Head of caudate nucleus (tissue), 42 donors: Measurements from ENCODE around the gene ITIH5.
A peak's percentile ranks its signal among the peaks of the same experiment; 100 is the strongest.
"Not testable (repeated sequence)": the region's sequence is repeated elsewhere in the genome, so short reads cannot be mapped to it uniquely, and the experiment has no call there.

Experiments
- DNase-seq, 42 donors: peaks; one replicate each; pipeline versions ENCODE4 v3.0.0 to v3.0.0-alpha.2; 2020 to 2021; ENCODE audit warnings: mixed read lengths in 7 of 42
- intact Hi-C: fragments of 100-400 bp; cut with DNase I; formaldehyde crosslinking; loops from one replicate; pipeline ENCODE4 v1.15.0; 2022

The ITIH5 gene

GRCh38 chr10:7666253-7667023 lies at the start of gene ITIH5:
Gene ITIH5, minus strand, starts transcription at chr10:7666966. Its CDS starts 74 bp downstream, at chr10:7666892.
- intact Hi-C loops, result no loop called here
- no peak for DNase-seq

GRCh38 chr10:7715515-7715914 lies 48.7 kb upstream of the ITIH5 start:
- no peak for DNase-seq
- intact Hi-C loops, result no loop called here

GRCh38 chr10:7711075-7711474 lies 44.3 kb upstream of the ITIH5 start:
- DNase-seq, intact Hi-C loops: not testable (repeated sequence)

GRCh38 chr10:7710446-7710845 lies 43.7 kb upstream of the ITIH5 start:
- no peak for DNase-seq
- intact Hi-C loops, result no loop called here

GRCh38 chr10:7708832-7709231 lies 42.1 kb upstream of the ITIH5 start:
- intact Hi-C loops, result no loop called here
- DNase-seq, result no peak

- DNase-seq, result no peak
- intact Hi-C loops, result no loop called here
Measured at GRCh38 chr10:7707858-7708622, 41.3 kb upstream of the ITIH5 start.

GRCh38 chr10:7707102-7707501 lies 40.3 kb upstream of the ITIH5 start:
- DNase-seq, result no peak
- intact Hi-C loops, result no loop called here

- DNase-seq, result peak in 4 of 42 donors; percentile 6 to 39 (median 24)
- intact Hi-C loops, result no loop called here
Measured at GRCh38 chr10:7706534-7707073, 39.8 kb upstream of the ITIH5 start.

- no peak for DNase-seq
- intact Hi-C loops, result no loop called here
Measured at GRCh38 chr10:7705341-7705740, 38.6 kb upstream of the ITIH5 start.

GRCh38 chr10:7704071-7705016 lies 37.6 kb upstream of the ITIH5 start:
- DNase-seq, result no peak
- intact Hi-C loops, result no loop called here

GRCh38 chr10:7703140-7703539 lies 36.4 kb upstream of the ITIH5 start, which contains the start of gene ITIH2:
Gene ITIH2, plus strand, starts transcription at chr10:7703316. Its CDS starts 119 bp downstream, at chr10:7703435.
- intact Hi-C loops, result no loop called here
- no peak for DNase-seq

- no peak for DNase-seq
- intact Hi-C loops, result no loop called here
Measured at GRCh38 chr10:7702288-7702812, 35.6 kb upstream of the ITIH5 start.

- intact Hi-C loops, result no loop called here
- DNase-seq, result no peak
Measured at GRCh38 chr10:7701158-7701742, 34.5 kb upstream of the ITIH5 start.

GRCh38 chr10:7700577-7701125 lies 33.9 kb upstream of the ITIH5 start:
- intact Hi-C loops, result no loop called here
- DNase-seq, result no peak

- DNase-seq, result no peak
Measured at GRCh38 chr10:7697426-7697825, 30.7 kb upstream of the ITIH5 start.

GRCh38 chr10:7696545-7696944 lies 29.8 kb upstream of the ITIH5 start:
- intact Hi-C loops, result no loop called here
- peak in 22 of 42 donors; percentile 5 to 43 (median 14) for DNase-seq

More at GRCh38 chr10:7697426-7697825, 30.7 kb upstream of the ITIH5 start:
- intact Hi-C loops, result no loop called here

- DNase-seq, intact Hi-C loops: not testable (repeated sequence)
Measured at GRCh38 chr10:7693194-7693593, 26.4 kb upstream of the ITIH5 start.

- intact Hi-C loops, DNase-seq: not testable (repeated sequence)
Measured at GRCh38 chr10:7692368-7692767, 25.6 kb upstream of the ITIH5 start.
